K562 (cell line): ENCODE measurements around the gene ATP6V0A4. TPM values are rescaled to one million over a fixed set of nuclear protein-coding genes. Genes with fewer than 3 reads are reported as not detected.

Experiments
- ZNF282 ChIP-seq: sonication (generic); formaldehyde crosslinking; IDR thresholded peaks from 2 replicates; pipeline ENCODE4 v1.8.1; 2023; ENCODE audit warnings: missing genetic modification reagents
- polyA plus RNA-seq, 8 experiments: library from polyadenylated mRNA; depleted of rRNA in 4 of 8; stranded (reverse) in 5 of 8; unstranded in 3 of 8; fragments of >200 nt; fragmentation: Nextera tagmentation in 2 of 8; fragmentation: Illumina TruSeq in 1 of 8; extraction: Ambion mirVana in 2 of 8; extraction: Trizol in 1 of 8; gene quantifications; 2 replicates each; pipeline versions ENCODE4 v1.2.1 to v1.2.3, GENCODE V29; 2011 to 2014; ENCODE audit warnings: inconsistent platforms in 1 of 8, missing spikeins in 1 of 8
- total RNA-seq, 7 experiments: library from RNA; depleted of rRNA in 6 of 7; stranded (reverse); fragments of >200 nt in 6 of 7; fragmentation: Illumina TruSeq in 2 of 7; extraction: Trizol in 2 of 7; gene quantifications; 2 replicates each; pipeline versions ENCODE4 v1.2.1 to v1.2.3, GENCODE V29; 2011 to 2021; ENCODE audit warnings: low replicate concordance in 1 of 7
- TF ChIP-seq, protein P1 (sequence below): fragments of 450-650 bp; formaldehyde crosslinking; IDR thresholded peaks from 2 replicates; pipeline ENCODE4 v1.4.0; 2022; ENCODE audit warnings: missing genetic modification characterization
- TF ChIP-seq, protein P2 (sequence below), 2 experiments: IDR thresholded peaks in 1 of 2; conservative IDR thresholded peaks in 1 of 2; 2 replicates each; pipeline ENCODE4 v1.6.1; 2016; ENCODE audit warnings: low read depth in 2 of 2, mild to moderate bottlenecking in 1 of 2, missing compliant biosample characterization in 1 of 2, missing genetic modification characterization in 1 of 2, moderate library complexity in 1 of 2
- TF ChIP-seq, protein P3 (sequence below): sonication (generic); formaldehyde crosslinking; IDR thresholded peaks from 2 replicates; pipeline ENCODE4 v1.8.0; 2023; ENCODE audit warnings: mild to moderate bottlenecking, missing genetic modification reagents

Gene ATP6V0A4
- total and polyA plus RNA-seq, 9 of the 15 experiments (the other 6 are each of a cell fraction or from before 2014, with no cell fraction given): 0.03 TPM; not detected in 8

DNA sequence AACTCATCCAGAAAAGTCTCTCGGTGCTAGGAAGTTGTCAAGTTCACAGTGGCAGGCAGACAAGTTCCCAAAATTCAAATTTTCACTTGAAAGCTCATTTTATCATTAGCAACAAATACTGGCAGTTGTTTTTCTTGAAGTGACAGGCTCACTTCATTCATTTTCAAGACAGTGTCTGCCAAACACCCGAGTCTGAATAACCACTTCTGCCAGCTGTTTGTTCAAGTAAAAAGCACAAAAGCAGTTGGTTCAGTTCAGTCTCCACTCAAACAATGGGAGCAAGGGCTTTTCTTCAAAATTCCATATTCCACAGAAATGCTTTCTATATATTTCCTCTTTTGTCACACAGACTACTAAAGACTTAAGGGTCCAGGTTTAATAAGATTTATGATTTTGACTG, 47.7 kb upstream of the ATP6V0A4 start (continued):
- TF ChIP-seq, protein P1, sequence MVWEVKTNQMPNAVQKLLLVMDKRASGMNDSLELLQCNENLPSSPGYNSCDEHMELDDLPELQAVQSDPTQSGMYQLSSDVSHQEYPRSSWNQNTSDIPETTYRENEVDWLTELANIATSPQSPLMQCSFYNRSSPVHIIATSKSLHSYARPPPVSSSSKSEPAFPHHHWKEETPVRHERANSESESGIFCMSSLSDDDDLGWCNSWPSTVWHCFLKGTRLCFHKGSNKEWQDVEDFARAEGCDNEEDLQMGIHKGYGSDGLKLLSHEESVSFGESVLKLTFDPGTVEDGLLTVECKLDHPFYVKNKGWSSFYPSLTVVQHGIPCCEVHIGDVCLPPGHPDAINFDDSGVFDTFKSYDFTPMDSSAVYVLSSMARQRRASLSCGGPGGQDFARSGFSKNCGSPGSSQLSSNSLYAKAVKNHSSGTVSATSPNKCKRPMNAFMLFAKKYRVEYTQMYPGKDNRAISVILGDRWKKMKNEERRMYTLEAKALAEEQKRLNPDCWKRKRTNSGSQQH: no peak
- TF ChIP-seq, protein P2, sequence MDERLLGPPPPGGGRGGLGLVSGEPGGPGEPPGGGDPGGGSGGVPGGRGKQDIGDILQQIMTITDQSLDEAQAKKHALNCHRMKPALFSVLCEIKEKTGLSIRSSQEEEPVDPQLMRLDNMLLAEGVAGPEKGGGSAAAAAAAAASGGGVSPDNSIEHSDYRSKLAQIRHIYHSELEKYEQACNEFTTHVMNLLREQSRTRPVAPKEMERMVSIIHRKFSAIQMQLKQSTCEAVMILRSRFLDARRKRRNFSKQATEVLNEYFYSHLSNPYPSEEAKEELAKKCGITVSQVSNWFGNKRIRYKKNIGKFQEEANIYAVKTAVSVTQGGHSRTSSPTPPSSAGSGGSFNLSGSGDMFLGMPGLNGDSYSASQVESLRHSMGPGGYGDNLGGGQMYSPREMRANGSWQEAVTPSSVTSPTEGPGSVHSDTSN (CRISPR knock-in tag; IDR thresholded peaks at IDR 0.05; ENCODE audit: low read depth): no peak
- TF ChIP-seq, protein P2 (tag; conservative IDR thresholded peaks at IDR 0.05; ENCODE audit: low read depth): no peak
- no peak for TF ChIP-seq ZNF282
- TF ChIP-seq, protein P3, sequence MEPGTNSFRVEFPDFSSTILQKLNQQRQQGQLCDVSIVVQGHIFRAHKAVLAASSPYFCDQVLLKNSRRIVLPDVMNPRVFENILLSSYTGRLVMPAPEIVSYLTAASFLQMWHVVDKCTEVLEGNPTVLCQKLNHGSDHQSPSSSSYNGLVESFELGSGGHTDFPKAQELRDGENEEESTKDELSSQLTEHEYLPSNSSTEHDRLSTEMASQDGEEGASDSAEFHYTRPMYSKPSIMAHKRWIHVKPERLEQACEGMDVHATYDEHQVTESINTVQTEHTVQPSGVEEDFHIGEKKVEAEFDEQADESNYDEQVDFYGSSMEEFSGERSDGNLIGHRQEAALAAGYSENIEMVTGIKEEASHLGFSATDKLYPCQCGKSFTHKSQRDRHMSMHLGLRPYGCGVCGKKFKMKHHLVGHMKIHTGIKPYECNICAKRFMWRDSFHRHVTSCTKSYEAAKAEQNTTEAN (CRISPR knock-in tag): no peak
